ENCODE measurements around the gene TRIM7.

TRIM7 gene

DNA sequence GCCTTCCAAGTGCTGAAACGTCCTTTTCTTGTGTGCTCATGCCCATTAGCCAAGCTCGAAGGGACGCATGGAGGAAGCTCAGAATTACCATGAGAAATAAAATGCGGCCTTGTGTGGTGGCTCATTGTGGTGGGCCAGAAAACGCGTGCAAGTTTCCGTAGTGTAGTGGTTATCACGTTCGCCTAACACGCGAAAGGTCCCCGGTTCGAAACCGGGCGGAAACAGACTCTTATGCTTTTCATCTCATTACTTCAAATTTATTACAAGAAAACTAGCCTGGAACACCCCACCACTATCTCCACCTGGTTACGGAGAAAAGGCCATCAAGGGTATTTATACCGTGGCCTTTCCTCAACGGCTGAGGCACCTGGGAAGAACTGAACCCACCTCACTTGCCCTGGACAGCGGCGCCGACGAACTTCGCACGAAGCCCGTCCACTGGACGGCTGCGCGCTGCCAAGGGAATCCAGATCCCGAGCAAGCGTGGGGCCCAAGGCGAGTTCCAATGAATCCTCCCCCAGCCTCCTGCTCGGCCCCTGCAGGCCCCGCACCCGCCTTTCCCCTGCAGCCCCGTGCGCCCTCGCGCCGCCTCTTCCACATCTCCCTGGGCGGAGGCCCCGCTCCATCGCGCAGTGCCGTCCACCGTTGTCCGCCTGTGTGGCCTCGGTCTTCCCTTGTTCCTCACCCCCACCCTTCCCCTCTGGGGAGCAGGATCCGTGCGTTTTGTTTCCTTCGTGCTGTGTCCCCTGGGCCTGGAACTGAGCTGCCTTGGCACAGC, 35.3 kb downstream of the TRIM7 start:
- DNase-seq: peak; percentile 81

DNA sequence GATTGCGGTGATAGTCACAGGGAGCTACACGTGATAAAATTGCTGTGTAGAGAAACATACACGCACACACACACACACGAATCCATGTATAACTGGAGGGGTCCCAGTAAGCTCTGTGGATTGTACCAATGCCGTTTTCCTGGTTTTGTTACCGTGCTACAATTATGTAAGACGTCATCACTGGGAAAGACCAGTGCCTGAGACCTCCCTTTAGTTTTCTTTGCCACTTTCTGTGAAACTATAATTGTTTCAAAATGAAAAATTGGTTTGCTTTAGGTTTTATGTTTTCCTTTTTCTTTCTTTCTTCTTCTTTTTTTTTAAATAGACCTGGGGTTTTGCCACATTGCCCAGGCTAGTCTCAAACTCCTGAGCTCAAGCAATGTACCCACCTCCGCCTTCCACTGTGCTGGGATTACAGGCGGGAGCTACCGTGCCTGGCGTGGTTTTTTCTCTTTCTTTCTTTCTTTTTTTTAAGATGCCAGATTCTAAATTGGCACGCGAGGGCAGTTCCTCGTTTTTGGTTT, 36.3 kb downstream of the TRIM7 start:
- DNase-seq: no peak

DNA sequence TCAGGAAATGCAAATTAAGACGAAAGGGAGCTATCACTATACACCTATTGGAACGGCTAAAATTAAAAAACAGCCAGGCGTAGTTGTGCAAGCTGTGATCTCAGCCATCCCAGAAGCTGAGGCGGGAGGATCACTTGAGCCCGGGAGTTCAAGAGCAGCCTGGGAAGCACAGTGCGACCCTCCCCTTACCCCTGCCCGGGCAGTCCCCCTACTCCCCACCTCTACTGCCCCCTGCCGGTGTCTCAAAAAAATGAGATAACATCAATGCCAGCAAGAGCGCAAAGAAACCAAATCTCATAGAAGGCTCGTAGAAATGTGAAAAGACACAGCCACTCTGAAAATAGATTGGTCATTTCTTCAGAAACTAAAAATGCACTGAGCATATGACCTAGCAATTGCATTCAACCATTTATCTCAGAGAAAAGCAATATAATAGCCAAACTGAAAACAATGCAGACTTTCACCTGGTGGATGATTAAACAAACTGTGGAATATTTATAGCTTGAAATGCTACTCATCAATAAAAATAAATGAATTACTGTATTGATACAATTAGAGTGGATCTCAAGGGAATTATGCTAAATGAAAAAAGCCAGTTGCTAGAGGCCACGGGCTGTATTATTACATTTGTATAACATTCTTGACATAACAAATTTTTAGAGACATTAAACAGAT, 37.0 kb downstream of the TRIM7 start:
- DNase-seq: no peak

DNA sequence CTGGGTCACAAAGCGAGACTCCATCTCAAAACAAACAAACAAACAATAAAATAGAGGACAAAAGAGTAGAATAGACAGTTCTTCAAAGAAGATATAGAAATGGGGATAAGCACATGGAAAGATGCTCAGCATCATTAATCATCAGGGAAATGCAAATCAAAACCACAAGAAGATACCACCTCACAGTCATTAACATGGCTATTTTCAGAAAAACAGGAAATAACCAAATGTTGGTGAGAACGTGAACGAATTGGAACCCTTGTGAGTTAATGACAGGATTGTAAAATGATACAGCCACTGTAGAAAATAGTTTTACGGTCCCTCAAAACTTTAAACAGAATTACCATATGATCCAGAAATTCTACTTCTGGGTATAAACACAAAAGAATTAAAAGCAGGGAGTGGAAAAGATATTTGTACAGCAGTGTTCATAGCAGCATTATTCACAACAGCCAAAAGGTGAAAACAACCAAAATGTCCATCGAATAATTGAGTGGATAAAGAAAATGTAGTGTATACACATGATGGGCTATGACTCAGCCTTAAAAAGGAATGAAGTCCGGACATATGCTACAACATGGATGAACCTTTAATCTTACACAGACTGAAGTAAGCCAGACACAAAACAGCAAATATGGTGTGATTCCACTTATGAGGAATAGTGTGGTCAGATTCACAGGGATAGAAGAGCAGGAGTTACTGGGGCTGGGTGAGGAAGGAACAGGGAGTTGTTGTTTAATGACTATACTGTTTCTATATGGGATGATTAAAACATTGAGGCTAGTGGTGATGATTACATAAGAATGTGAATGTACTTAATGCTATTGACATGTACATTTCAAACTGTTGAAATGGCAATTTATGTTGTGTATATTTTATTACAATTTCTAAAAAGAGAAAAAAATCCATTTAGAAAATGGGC, 37.9 kb downstream of the TRIM7 start:
- DNase-seq: no peak

DNA sequence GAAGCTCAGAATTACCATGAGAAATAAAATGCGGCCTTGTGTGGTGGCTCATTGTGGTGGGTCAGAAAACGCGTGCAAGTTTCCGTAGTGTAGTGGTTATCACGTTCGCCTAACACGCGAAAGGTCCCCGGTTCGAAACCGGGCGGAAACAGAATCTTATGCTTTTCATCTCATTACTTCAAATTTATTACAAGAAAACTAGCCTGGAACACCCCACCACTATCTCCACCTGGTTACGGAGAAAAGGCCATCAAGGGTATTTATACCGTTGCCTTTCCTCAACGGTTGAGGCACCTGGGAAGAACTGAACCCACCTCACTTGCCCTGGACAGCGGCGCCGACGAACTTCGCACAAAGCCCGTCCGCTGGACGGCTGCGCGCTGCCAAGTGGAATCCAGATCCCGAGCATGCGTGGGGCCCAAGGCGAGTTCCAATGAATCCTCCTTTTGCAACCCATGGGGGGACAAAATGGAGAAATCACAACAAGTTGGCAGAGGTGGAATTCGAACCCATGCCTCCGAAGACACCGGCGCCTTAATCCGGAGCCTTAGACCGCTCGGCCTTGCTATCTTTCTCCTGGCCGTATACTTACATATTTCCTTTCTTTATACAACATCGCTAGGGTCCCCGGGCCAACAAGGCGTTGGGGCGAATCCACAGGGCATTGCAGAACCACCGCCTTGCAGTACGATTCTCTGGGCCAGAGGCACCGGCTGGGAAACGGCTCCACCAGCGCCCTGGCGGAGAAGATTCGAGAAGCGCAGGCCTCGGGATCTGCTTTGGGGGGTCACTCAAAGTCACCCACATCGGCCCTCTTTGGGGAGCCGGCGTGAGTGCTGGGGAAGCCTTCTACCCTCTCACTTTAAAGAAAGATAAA, 40.7 kb downstream of the TRIM7 start:
- DNase-seq: peak; percentile 56

DNA sequence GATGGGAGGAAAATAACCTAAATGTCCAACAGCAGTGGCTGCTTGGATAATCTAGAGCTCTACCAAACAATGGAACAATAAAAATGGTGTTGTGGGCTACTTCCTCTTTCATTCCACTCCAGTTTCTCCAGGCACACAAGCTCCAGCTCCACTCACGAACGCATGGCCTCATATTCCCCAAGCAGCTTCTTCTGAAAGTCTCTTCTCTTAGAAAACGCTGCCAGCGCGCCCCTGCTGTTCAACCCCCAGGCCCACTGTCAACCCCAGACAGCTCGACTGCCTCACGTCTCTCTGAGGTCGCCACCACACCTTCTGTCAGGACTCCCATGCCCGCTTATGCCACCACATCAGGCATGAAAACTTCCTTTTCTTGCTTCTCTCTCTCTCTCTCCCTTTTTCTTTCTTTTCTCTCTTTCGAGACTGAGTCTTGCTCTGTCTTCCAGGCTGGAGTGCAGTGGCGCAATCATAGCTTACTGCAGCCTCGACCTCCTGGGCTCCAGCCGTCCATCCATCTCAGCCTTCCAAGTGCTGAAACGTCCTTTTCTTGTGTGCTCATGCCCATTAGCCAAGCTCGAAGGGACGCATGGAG, 41.4 kb downstream of the TRIM7 start:
- DNase-seq: no peak

DNA sequence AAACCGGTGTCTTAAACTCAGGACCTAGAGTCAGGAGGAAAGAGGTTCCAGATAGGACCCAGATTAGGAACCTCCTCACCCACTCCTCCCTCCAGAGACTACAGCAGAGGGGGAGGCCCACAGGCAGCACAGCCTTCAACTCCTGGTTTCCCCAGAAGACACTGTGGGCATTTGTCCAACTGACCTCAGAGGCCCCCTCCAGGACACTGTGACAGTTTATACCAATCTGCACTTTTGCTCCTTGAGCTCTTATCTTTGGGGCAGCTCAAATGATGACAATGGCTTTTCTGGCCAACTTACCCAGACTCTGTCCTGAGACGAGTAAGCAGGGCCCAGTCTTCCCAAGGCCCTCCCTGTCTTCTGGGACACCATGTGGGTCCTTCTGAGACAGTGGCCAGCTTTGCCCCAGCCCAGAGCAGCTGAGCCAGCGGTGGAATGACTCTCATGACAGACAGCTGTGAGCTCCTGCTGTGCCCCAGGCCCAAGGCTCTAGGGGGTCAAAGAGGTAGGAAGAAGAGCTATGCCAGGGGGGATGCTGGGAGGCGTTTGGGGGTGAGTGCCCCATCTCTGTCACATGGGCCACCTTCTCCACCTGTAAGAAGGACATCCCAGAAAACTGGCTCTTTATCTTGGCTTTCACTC, 43.3 kb downstream of the TRIM7 start:
- no peak for DNase-seq

DNA sequence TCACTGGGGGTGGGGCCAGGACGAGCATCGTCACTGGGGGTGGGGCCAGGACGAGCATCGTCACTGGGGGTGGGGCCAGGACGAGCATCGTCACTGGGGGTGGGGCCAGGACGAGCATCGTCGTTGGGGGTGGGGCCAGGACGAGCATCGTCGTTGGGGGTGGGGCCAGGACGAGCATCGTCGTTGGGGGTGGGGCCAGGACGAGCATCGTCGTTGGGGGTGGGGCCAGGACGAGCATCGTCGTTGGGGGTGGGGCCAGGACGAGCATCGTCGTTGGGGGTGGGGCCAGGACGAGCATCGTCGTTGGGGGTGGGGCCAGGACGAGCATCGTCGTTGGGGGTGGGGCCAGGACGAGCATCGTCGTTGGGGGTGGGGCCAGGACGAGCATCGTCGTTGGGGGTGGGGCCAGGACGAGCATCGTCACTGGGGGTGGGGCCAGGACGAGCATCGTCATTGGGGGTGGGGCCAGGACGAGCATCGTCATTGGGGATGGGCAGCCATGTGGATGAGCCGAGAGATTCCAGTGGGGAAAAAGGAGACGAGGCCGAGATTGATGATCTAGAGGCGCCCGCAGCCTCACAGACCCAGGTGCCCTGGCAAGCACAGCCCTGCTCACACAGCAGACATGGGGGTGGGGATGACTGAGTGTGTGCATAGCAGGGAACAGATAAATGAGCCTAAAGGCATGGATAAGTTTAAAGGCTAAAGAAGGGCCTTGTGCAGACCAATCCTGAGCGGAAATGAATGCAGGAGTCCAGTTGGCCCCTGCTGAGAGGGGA, 44.1 kb downstream of the TRIM7 start:
- peak; percentile 71 for DNase-seq

DNA sequence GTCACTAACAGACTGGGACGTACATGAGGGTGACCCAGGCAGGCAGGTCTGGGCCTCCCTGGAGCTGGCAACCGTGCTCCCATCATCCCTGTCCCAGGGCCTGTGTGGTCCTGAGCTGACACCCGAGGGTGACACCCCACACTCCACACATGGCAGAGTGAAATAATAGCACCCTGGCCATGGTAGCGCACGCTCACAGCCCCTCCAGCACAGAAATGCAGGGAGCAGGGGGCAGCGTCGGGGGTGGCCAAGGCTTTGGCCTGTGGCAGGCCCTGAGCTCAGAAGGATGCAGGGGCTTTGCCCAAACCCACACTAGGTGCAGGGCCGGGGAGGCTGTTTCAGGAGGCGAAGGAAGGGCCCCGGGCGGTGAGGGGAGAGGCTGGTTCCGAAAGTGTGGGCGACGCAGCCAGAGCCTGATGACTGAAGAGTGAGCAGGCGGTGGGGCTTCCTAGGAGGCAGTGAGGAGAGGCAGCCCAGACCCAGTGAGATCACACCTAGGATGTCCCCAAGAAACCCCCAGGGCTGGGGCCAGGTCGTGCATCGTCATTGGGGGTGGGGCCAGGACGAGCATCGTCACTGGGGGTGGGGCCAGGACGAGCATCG, 44.7 kb downstream of the TRIM7 start:
- DNase-seq: peak; percentile 43

DNA sequence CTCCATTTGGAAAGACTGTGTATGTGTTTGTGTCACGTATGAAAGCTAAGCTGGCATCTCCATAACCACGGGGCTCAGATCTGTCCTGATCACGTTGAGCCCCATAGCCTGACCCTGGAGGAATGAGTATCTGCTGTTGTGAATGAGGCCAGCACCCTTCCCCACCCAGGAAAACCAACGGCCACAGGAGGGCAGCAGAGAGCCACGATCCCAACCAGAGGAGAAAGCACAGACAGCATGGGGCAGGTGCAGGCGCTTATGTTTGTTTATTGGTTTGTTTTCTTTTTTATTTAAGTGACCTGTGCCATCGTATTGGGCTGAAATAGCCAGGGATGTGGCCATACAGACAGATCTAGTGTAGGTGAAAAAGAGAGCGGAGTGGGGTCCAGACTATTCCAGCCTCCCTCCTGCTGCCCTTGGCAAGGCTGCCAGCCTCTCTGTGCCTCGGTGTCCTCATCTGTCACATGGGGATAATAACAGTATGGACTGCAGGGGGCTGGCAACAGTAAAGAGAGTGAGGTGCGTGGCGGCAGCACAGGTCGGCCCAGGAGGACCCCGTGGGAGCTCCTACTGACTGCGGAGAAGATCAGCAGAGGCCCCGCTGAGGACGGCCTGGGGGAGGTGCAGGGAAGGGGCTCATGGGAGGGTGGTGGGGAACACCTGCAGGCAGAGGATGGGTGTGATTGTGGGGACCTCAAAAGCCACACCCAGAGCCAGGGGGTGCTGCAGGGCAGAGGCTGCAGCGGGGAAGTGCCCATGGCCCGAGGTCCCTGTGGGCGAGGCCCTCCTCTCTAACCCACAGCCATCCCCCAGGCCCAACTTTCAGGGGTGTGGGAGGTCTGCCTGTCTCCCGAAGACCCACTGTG, 45.5 kb downstream of the TRIM7 start:
- peak; percentile 77 for DNase-seq

DNA sequence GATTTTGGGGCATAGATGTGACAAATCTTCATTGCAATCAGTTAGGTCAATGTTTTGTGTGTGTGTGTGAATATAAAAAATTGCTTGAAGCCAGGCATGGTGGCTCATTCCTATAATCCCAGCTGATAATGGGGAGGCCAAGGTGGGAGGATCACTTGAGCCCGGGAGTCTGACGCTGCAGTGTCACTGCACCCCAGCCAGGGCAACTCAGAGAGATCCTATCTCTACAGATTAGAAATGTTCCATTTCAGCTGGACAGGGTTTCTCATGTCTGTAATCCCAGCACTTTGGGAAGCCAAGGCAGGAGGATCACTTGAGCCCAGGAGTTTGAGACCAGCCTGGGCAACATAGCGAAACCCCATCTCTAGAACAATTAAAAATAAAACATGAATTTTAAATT, 46.1 kb downstream of the TRIM7 start:
- DNase-seq: no peak

DNA sequence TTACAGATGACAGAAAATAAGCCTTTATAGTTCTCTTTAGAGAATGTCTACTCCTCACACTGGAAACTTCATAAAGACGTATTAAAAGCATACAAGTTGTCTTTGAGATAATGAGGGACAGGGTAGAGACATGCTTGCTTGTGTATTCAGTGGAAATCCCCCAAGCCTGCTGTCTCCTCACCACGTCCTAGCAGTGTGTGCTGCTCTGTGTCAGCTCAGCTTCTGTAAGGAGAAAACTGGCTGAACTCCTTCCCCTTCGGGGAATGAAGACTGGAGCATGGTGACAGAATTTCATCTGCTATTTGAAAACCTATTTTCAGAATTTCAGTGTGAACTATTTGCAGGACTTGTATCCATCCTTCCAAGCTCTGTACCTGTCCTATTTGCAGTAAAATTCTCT, 48.2 kb downstream of the TRIM7 start:
- DNase-seq: no peak

DNA sequence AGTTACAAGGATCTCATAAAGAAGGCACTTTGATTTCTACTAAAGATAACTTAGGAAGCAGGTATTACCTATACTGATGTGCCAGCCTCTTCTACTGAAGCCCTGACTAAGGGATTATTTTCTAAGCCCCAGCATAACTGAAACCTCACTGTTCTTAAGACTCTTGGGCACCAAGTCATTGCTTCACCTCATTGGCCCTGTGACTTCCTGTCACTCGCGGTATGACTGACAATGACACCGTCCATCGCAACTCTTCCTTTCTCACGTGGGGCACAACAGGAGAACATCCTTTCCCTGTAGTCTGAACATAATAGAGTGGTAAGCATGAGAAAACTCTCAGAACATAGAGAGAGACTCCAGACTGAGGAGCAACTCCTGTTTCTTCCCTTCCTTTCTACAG, 51.2 kb downstream of the TRIM7 start:
- no peak for DNase-seq

DNA sequence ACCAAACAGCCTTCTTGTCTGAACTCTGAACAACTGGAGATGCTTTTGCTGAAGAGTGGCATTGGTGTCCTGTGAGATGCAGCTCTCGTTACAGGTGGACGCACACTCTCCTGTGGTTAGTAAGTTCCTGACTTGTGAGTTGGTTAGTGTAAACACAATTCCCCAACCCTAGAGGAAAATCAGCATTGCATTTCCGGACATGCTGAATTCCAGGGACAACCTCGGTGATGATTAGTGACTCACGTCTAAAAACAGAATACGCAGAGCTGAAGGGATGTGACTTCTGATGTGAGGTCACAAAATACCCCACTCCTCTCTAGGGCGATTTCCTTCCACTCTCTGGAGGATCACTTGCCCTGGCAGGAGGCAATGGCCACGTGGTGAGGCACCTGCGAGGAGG, 52.6 kb downstream of the TRIM7 start:
- DNase-seq: no peak

DNA sequence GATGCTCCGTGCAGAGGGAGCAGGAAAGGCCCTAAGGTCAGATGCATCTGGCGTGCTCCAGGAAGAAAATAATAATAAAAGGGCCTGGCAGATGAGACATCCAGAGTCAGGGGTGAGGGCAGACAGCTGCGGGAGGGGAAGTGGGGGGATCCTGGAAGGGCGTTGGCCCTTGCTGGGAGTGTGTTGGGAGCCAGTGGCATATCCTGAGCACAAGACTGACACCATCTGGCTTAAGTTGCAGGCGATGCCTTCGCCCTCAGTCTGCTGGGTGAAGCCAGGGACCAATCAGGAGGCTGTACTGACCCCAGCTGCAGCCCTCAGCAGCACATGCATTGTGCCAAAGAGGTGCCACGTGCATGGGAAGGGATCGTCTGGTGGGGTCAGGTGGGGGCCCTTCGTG, 53.9 kb downstream of the TRIM7 start:
- DNase-seq: no peak

DNA sequence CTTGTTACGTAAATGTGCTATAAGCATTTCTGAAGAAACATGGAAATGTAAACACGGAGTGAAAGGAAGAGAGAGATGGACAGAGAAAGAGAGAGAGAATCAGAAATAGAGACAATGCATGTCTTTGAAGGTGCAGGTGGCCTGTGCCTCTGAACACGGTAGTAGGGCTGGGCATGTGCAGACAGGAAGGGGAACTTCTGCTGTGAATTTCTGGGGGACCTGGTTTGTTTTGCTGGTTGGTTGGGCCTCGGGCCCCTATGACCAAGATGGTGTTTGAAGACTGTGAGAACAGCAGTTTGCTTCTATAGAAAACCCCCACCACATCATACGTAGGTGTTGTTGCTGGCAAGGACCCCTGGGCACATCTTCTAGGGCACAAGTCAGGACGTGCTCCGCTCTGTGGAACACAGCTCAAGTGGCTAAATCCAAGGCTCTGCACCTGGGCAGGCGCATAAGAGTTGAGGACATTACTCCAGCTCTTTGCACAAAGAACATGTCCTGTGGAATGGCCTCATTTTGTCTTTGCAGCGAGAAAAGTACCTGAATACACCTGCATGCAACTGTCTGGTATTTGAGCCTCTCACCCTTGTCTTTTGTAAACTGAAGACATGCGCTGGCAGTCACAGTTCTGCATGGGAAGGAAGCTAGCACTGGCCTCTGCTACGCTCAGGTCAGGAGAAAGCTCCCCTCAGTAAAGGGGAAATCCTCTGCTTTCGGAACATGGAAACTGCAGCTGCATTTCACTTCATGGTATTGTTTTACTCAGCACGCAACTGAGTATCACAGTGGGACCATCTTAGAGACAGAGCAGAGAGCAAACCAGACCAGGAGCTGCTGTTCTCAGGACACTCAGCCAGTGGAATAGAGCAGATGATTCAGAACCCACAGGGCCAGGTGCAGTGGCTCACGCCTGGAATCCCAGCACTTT, 54.9 kb downstream of the TRIM7 start:
- DNase-seq: no peak

DNA sequence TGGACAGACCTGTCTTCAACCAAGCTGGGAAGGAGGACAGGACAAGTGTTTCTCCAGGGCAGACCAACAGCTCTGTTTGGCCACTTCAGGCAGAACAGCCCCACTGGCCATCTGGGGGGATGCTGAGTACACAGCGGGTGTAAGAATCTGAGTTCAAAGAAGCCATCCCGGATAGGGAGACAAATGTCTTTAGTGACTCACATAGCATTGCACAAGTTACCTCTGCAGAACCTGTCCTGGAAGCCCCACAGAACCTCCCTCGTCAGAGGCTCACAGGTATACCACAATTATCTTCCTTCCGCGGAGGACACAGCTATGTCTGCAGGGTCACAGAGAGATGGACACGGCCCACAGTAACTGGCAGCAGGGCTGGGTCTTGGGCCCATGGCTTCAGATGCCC, 55.6 kb downstream of the TRIM7 start:
- DNase-seq: no peak
